Esophagus muscularis mucosa (tissue), 4 donors: ENCODE results near the gene ZNF37A. TPM values are rescaled to one million over a fixed set of nuclear protein-coding genes. Genes with fewer than 3 reads are reported as not detected.

Source experiments
- DNase-seq: peaks from one replicate; pipeline ENCODE4 v3.0.0-alpha.2; 2017; ENCODE audit errors: extremely low spot score
- H3K27ac ChIP-seq, 4 donors: fragments of 200-600 bp; sonication (generic); replicated peaks in 1 of 4; 1 replicate in 3 of 4; 2 replicates in 1 of 4; pipeline ENCODE4 v1.5.1; 2016 to 2019; ENCODE audit warnings: mild to moderate bottlenecking in 1 of 4
- H3K27me3 ChIP-seq, 4 donors: fragments of 200-600 bp; sonication (generic); one replicate each; pipeline versions ENCODE4 v1.5.1 to v1.6.0; 2016 to 2019
- H3K36me3 ChIP-seq, 4 donors: fragments of 200-600 bp; sonication (generic); one replicate each; pipeline ENCODE4 v1.5.1; 2016 to 2019
- H3K4me1 ChIP-seq, 4 donors: fragments of 200-600 bp; sonication (generic); one replicate each; pipeline ENCODE4 v1.5.1; 2016 to 2019
- H3K4me3 ChIP-seq, 4 donors: fragments of 200-600 bp; sonication (generic); 1 replicate in 2 of 4; 2 replicates in 2 of 4; pipeline ENCODE4 v1.5.1; 2016 to 2019; ENCODE audit warnings: mild to moderate bottlenecking in 4 of 4, moderate library complexity in 1 of 4
- H3K9me3 ChIP-seq, 4 donors: fragments of 200-600 bp; sonication (generic); 1 replicate in 3 of 4; 2 replicates in 1 of 4; pipeline ENCODE4 v1.5.1; 2016 to 2019
- EP300 ChIP-seq: sonication (generic); formaldehyde crosslinking; IDR thresholded peaks from one replicate; pipeline ENCODE4 v1.6.1; 2017; ENCODE audit warnings: antibody characterized with exemption
- POLR2A ChIP-seq: fragments of 450-650 bp; IDR thresholded peaks from one replicate; pipeline ENCODE4 v1.6.1; 2017; ENCODE audit warnings: antibody characterized with exemption, moderate library complexity, mild to moderate bottlenecking, low read depth
- POLR2AphosphoS5 ChIP-seq, 2 donors: sonication (generic); formaldehyde crosslinking; IDR thresholded peaks; one replicate each; pipeline ENCODE4 v1.6.1; 2017; ENCODE audit warnings: antibody characterized with exemption in 2 of 2
- WGBS: methylation state at CpG from one replicate; pipeline ENCODE4 v1.1.5; 2018; 5-methylcytosine and 5-hydroxymethylcytosine counted together
- intact Hi-C: fragments of 100-400 bp; cut with DNase I; formaldehyde crosslinking; loops from one replicate; pipeline ENCODE4 v1.15.1; 2023
- total RNA-seq, 4 donors: library from RNA; depleted of rRNA; stranded (reverse); fragments of >200 nt; gene quantifications; one replicate each; pipeline versions ENCODE4 v1.1.0 to v1.2.1, GENCODE V29; 2016
- TF ChIP-seq, protein P1 (sequence below), 3 experiments: fragments of 200-600 bp in 2 of 3; fragments of 450-650 bp in 1 of 3; sonication (generic) in 2 of 3; IDR thresholded peaks; one replicate each; pipeline ENCODE4 v1.5.1; 2017 to 2019; ENCODE audit warnings: antibody characterized with exemption in 3 of 3, mild to moderate bottlenecking in 2 of 3, moderate library complexity in 1 of 3

ZNF37A gene
- total RNA-seq, 4 donors from 2014 or later, result 11.4 to 19.1 (median 17.7) TPM

DNA sequence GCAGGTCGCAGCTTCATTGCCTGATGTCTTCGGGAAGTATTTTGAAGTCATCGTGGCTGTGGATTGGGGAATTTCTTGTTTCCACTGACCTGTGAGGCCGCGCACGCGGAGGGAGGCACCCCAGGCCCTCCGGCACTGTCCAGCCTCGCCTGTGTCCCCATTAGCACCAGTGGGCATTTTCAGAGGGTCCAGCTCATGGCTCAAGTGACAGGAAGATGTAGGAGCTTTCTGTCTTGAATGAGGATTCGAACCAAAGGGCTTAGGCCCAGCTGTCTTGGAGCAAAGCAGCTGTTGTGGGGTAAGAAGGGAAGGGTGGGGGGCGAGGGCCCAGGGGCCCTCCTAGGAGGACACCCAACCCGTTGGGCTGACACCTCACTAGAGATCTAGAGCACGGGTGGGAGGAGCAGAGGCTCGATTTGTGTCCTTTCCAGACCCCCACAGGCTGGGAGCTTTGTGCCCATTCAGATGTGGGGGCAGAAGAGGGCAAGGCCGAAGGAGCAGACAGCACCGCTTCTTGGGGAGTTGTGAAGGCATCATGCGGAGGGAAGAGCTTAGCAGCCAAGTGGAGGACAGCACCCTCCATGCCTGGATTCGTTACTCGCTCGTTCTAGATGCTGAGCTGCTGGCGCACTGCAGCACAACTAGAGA is 914 bp downstream of the ZNF37A start:
- Histone ChIP-seq H3K27ac (peak overlapping the region; percentile 85 to 94 (median 88)), H3K4me3 (peak overlapping the region; percentile 62 to 94 (median 81)), H3K4me1 (peaks cover 8 to 18% (median 17%) of the 10 kb centered on the region in 4 donors), H3K9me3 (peaks cover 0 to 11% (median 3%) of the 10 kb centered on the region in 4 donors), H3K27me3 (no peaks in the 10 kb centered on the region), H3K36me3 (peaks cover 20 to 45% (median 35%) of the 10 kb centered on the region in 4 donors)
- no peak for TF ChIP-seq EP300
- TF ChIP-seq POLR2A, result no peak
- TF ChIP-seq, protein P1, sequence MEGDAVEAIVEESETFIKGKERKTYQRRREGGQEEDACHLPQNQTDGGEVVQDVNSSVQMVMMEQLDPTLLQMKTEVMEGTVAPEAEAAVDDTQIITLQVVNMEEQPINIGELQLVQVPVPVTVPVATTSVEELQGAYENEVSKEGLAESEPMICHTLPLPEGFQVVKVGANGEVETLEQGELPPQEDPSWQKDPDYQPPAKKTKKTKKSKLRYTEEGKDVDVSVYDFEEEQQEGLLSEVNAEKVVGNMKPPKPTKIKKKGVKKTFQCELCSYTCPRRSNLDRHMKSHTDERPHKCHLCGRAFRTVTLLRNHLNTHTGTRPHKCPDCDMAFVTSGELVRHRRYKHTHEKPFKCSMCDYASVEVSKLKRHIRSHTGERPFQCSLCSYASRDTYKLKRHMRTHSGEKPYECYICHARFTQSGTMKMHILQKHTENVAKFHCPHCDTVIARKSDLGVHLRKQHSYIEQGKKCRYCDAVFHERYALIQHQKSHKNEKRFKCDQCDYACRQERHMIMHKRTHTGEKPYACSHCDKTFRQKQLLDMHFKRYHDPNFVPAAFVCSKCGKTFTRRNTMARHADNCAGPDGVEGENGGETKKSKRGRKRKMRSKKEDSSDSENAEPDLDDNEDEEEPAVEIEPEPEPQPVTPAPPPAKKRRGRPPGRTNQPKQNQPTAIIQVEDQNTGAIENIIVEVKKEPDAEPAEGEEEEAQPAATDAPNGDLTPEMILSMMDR (IDR thresholded peaks at IDR 0.05), result no peak
- TF ChIP-seq POLR2AphosphoS5 (IDR thresholded peaks at IDR 0.05), result no peak
- no peak for DNase-seq
- WGBS, result 32% methylated on average over 13 of the region's 21 CpGs
- intact Hi-C loops, result loop anchor here (2.0 to 10.0 kb wide), 3 partner anchors 80 to 240 kb away; partner anchors contain the start of genes ZNF248 and ZNF33A

- H3K9me3 ChIP-seq, result peaks cover 11 to 81% (median 71%) of the 10 kb centered on the region in 4 donors
- no peak overlapping the region for H3K4me3 ChIP-seq
- H3K27ac ChIP-seq, result no peak overlapping the region
- TF ChIP-seq EP300, result no peak
- no peak for TF ChIP-seq POLR2A
- TF ChIP-seq POLR2AphosphoS5 (IDR thresholded peaks at IDR 0.05), result no peak
- TF ChIP-seq, protein P1 (IDR thresholded peaks at IDR 0.05), result no peak
- 97% methylated on average over 1 of the region's 1 CpG for WGBS
- no peaks in the 10 kb centered on the region for H3K27me3 ChIP-seq
- no peak for DNase-seq
- peaks cover 54 to 90% (median 71%) of the 10 kb centered on the region in 4 donors for H3K36me3 ChIP-seq
- intact Hi-C loops, result no loop called here
- no peaks in the 10 kb centered on the region for H3K4me1 ChIP-seq
Observed at GRCh38 chr10:38102880-38103279, 8.7 kb downstream of the ZNF37A start.

GRCh38 chr10:38103756-38104155 is 9.6 kb downstream of the ZNF37A start:
- no peak for DNase-seq
- intact Hi-C loops, result no loop called here
- TF ChIP-seq EP300, result no peak
- no peak for TF ChIP-seq POLR2A
- no peak for TF ChIP-seq POLR2AphosphoS5 (IDR thresholded peaks at IDR 0.05)
- TF ChIP-seq, protein P1 (IDR thresholded peaks at IDR 0.05), result no peak
- H3K27me3 ChIP-seq, result no peaks in the 10 kb centered on the region
- peaks cover 11 to 90% (median 75%) of the 10 kb centered on the region in 4 donors for H3K9me3 ChIP-seq
- no peak overlapping the region for H3K27ac ChIP-seq
- H3K4me3 ChIP-seq, result no peak overlapping the region
- H3K36me3 ChIP-seq, result peaks cover 50 to 82% (median 65%) of the 10 kb centered on the region in 4 donors
- over 99% methylated on average over 3 of the region's 3 CpGs for WGBS
- H3K4me1 ChIP-seq, result no peaks in the 10 kb centered on the region

DNA sequence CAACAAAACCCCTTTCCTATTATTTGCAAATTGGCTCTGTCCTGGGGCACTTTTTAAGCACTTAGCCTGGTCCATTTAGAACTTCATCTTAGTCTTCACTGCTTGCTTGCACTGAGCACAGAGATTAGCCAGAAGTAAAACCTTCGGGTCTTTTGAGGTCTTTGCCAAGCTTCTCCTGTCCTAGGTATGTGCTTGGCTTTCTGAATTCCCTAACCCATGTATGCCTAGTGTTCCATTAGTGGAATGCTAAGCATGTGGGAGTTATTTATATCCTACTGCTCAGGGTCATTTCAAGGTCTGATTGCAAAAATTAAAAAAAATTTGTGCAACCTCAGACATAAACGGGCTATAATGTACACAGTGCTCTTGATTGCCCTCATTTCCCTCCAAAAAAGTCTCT is 18.0 kb downstream of the ZNF37A start:
- Histone ChIP-seq H3K4me1 (no peaks in the 10 kb centered on the region), H3K27me3 (no peaks in the 10 kb centered on the region), H3K36me3 (peaks cover 41 to 46% (median 43%) of the 10 kb centered on the region in 4 donors), H3K9me3 (peaks cover 7 to 98% (median 90%) of the 10 kb centered on the region in 4 donors), H3K27ac (no peak overlapping the region), H3K4me3 (no peak overlapping the region)
- TF ChIP-seq POLR2A, result no peak
- TF ChIP-seq POLR2AphosphoS5 (IDR thresholded peaks at IDR 0.05), result no peak
- TF ChIP-seq, protein P1 (IDR thresholded peaks at IDR 0.05), result no peak
- TF ChIP-seq EP300, result no peak
- 91% methylated on average over 2 of the region's 2 CpGs for WGBS
- intact Hi-C loops, result no loop called here
- no peak for DNase-seq
